T-helper 1 cell (primary cell): ENCODE results near the gene DAPK1.
"Not testable (repeated sequence)": the region's sequence is repeated elsewhere in the genome, so short reads cannot be mapped to it uniquely, and the experiment has no call there.

Experiments
- DNase-seq, 5 donors: peaks; one replicate each; pipeline ENCODE4 v3.0.0-alpha.2; 2012 to 2020

Gene DAPK1

GRCh38 chr9:87498811-87499360, 1.2 kb downstream of the DAPK1 start:
- DNase-seq: no peak

DNA sequence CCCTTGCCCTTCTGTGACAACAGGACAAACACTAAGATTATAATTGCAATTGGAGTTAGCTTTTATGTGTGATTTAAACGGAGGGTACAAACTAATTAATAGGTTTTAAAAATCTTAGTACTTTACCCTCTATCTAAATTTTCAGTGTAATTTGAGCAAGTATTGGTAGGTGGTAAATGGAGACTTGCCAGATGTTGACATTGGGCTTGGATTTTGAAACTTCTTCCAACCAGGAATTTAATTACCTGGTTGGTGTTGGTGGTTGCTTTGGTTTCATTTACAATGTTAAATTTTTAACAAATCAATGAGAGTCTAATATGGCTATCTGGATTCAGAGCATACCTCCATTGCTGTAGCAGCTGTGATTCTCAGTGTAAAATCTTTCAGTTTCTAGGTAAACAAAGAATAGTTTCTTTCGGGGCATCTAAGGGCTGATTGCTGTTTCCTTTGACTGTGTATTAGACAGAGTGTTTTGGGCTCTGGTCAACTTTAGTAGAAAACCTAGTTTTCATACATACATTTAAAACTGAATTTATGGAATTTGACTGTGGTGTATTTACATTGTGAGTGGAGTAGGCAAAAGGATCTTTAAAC, 1.9 kb downstream of the DAPK1 start:
- no peak for DNase-seq

GRCh38 chr9:87500491-87501270, 3.0 kb downstream of the DAPK1 start:
- DNase-seq: no peak

DNA sequence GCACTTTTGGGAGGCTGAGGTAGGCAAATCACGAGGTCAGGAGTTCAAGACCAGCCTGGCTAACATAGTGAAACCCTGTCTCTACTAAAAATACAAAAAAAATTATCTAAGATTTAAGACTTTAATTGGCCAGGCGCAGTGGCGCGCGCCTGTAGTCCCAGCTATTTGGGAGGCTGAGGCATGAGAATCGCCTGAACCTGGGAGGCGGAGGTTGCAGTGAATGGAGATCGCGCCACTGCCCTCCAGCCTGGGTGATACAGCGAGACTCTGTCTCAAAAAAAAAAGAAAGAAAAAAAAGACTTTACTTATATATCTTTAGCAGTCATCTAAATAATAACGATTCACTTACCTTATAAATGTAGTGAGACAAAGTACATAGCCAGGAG, 3.6 kb downstream of the DAPK1 start:
- not testable (repeated sequence) for DNase-seq

GRCh38 chr9:87501806-87502205, 4.1 kb downstream of the DAPK1 start:
- no peak for DNase-seq

DNA sequence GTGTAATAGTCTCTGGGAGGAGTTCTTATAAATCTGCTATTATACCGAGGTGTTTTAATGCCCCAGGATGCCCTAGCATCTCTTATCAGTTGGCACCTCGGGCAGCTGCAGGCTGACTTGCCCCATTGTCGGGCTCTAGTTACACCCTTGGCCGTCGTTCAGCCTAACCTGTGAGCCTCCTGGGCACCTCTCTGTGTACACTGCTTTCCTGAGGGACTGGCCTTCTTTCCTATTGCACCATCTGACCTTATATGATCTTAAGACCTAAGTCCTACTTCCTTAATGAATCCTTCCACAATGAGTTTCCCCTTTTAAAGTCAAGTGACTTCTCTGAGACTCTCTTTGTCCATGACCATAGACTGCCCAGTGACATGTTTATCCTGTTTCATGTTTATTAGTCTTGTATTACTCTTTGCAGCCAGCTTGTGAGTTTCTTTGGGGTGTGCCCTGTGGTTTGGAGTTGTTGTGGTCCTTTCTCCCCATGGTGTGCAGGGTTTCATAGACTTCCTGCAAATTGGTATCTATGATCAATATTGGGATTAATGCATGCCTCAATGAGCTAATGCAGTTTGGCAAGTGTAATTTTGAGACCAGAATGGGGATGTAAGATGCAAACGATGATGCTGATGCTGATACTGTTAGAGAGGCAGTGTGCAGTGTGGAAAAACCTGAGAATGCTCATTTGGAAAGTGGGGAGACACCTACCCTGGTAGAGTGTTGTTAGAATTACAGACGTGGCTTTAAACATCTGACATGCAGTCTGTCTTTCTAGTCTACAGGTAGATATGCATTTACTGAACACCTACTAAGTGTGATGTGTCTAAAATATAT, 4.9 kb downstream of the DAPK1 start:
- DNase-seq: no peak

DNA sequence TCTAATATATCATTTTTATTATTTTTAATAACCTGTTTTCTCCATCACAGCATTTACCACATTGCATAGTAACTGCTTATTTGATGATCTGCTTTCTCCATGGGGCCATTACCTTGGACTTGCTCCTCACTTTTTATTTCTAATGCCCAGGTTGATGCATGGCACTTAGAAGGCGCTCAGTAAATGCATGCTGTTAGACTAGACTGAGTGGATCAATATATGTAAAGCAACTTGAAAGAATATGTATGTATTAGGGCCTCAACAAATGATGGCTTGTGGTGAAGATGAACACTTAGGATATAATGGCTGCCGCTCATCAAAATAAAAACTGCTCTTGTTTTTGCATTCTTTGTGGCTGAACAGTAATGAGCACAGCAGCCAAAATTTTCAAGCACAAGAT, 5.8 kb downstream of the DAPK1 start:
- no peak for DNase-seq

- DNase-seq: no peak
Measured at GRCh38 chr9:87503927-87504326, 6.3 kb downstream of the DAPK1 start.

DNA sequence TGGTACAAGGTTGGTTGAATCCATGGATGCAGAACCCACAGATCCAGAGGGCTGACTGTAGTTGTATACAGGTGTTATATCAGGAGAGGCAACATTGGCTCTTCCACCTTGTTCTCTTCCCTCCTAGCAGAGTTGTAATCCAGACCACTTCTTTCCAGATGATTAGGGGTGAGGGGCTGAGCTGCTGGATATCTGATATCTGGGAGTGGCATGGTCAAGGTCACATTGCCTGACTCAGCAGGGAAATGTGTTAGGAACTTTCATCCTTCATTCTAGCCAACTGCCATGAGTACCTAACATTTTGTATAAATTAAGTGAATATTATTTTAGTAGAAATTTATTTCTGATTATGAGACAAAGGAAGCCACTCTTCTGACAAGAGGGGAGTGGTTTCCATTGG, 7.3 kb downstream of the DAPK1 start:
- no peak for DNase-seq

DNA sequence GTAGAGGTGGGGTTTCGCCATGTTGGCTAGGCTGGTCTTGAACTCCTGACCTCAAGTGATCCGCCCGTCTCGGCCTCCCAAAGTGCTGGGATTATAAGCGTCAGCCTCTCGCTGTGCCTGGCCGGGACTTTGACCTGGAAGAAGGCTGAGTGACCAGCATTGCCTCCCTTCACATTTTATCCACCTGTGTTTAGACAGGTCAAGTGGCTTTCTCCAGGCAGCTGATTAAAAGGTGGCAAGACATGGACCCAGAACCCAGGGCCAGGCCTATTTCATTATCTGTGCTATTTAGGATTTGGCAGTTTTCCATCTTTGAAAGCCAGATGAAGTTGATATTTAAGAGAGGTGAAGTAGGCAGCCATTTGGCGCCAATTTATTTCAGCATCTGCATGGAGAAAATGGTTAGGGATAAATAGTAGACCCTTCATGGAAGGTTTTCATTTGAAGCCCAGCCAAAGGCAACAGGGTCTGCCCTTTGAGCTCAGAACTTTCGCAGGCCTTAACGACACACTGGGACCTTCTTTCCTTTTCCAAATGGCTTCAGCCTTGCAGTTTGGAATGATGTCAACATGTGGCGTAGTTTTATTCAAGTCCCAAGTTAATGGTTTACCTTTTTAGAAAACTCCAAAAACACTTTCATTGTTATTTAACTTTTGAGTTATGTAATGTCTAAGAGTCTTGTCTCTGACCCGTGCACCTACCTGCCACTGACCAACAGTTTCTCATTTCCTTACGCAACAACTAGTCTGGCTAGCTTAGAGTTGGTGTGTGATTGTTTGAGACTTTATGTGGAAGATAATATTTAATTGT, 8.4 kb downstream of the DAPK1 start:
- no peak for DNase-seq

DNA sequence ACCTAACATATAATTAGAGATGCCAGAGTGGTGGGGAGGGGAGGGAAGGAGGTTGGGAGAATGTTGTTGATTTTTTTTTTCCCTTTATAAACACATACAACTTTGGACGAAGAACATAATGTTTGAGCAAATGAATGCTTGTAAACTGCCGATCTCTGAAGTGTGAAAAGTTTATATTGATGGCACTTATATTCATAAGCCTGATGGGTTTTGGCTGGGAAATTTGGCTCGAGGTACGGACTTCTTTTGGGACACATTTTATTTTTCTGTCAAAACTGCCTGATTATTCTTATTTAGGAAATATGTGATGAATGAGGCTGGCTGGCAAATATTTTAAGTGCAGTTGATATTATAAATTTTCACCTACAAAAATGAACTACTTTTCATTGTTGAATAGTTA, 9.9 kb downstream of the DAPK1 start:
- no peak for DNase-seq

- no peak for DNase-seq
Measured at GRCh38 chr9:87510252-87510683, 12.6 kb downstream of the DAPK1 start.

GRCh38 chr9:87512311-87512710, 14.6 kb downstream of the DAPK1 start:
- no peak for DNase-seq

DNA sequence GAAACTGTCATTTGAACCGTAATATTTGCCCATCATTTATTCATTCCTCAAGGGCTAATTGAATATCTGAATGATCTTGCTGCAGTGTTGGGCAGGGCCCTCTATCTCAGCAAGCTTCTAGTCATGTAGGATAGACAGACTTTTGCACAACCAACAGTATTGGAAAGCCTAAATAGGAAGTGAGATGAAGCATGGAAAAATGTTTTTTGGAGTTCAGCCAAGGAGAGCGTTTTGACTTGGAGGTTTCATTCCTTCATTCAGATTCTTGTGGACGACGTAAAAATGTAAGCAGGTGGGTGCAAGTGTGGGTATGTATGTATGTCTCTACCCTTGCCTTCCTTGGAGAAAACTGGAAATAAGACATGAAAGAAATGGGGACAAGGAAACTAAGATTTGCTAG, 15.5 kb downstream of the DAPK1 start:
- no peak for DNase-seq

DNA sequence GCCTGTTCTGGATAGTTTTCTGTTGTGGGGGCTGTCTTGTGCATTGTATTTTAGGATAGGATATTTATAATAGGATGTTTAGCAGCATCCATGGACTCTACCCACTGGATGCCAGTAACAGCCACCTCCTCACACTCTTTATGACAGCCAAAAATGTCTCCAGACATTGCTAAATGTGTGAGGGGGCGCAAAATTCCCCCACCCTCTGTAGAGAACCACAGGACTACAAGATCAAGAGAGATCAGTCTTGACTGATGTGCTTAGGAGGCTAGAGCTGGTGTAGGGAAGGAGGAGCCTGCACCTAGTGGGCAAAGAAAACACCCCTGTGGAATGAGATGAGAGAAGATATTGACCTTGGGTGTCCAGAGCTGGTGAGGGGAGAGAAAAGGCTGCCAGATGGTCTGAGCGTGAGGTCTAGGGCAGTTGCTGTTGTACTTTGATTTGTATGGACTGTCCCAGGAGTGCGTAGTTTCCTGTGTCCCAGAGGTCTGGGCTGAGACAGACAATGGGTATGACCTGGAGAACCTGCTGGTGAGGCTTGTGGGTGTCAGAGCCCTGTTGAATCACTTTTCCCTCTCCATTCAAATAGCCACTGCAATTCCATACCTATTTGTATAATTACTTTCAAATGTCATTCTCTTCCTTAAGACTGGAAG, 16.3 kb downstream of the DAPK1 start:
- no peak for DNase-seq

DNA sequence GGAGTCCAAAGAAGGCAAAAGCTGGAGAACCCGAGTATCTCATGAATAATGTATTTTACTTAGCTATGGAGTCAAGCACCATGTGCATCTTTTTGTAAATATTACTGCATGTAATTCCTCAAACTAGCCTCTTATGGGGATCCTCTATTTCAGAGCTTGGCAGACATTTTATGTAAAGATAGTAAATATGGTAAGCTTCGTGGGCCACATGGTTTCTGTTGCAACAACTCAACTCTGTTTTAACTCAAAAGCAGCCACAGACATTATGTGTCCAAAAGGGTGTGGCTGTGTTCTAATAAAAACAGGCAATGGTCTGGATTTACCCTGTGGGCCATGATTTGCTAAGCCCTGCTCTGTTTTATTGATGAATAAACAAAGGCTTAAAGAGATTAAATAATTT, 17.3 kb downstream of the DAPK1 start:
- no peak for DNase-seq

DNA sequence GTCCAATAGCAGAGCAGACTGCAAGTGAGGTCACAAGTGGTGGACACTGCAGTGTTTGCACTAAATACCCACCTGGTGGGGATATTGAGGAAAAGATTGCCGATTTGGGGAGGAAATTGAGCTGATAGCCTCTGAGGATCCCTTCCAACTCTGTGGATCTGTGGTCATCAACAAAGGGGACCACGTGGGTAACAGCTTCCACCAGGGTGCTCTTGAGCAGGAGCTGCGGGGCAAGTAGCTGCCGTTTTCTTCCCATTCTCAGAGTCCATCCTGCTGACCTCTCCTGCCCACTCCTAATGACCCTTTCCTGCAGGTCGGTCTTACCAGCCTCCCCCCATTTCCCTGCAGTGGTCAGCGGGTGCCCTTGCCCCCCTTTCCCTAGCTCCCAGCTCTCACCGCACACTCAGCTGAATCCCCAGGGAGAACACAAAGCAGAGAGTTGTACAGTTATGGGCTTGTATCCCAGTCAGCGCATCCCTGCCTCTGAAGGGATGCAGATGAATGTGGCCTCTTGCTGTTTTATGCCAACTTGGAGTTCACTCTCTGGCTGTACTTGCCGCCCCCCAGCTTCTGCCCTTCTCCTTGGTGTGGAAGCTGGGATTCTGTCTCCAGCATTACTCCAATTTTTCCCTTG, 18.0 kb downstream of the DAPK1 start:
- DNase-seq: no peak

GRCh38 chr9:87516222-87516925, 18.7 kb downstream of the DAPK1 start:
- DNase-seq: no peak

- no peak for DNase-seq
Measured at GRCh38 chr9:87516926-87517290, 19.2 kb downstream of the DAPK1 start.

DNA sequence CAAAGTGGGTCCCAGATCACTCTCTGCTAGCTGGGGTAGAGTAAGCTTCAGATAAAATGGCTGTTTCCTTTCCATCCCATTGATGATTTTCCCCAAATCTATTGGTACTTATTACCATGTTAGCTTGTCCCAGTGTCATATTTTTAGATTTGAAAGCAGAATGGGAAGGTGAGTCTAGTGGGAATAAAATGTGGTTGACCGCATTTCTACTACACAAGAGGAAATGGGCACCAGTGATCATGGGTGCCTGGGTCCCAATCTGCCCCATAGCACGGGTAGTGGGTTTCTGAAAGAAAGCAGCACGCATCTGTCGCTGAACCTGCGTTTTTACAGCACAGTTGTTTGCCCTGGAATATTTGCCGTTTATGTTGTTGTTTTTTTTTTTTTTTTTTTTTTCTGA, 20.1 kb downstream of the DAPK1 start:
- no peak for DNase-seq
